WTC11 (cell line): ENCODE measurements around the gene GUCA2B.

Source experiments
- ATF3 ChIP-seq: sonication (generic); formaldehyde crosslinking; conservative IDR thresholded peaks from 2 replicates; pipeline ENCODE4 v1.8.1; 2022; ENCODE audit warnings: mild to moderate bottlenecking, missing genetic modification reagents
- CTCF ChIP-seq: fragments of 200-600 bp; IDR thresholded peaks from 2 replicates; pipeline ENCODE4 v1.8.0; 2022; ENCODE audit warnings: antibody characterized with exemption
- PRDM15 ChIP-seq: sonication (generic); formaldehyde crosslinking; IDR thresholded peaks from 2 replicates; pipeline ENCODE4 v1.8.0; 2022; ENCODE audit warnings: missing genetic modification reagents
- USF2 ChIP-seq: sonication (generic); formaldehyde crosslinking; IDR thresholded peaks from 2 replicates; pipeline ENCODE4 v1.8.1; 2023; ENCODE audit warnings: mild to moderate bottlenecking, missing genetic modification reagents, moderate library complexity

GRCh38 chr1:42108309-42108708 lies 44.9 kb upstream of the GUCA2B start:
- no peak for TF ChIP-seq CTCF
- TF ChIP-seq PRDM15 (CRISPR knock-in tag) = no peak
- TF ChIP-seq USF2 = no peak
- TF ChIP-seq ATF3 (CRISPR knock-in tag) = no peak
